ENCODE data around the gene CHMP5.

CHMP5 gene

GRCh38 chr9:33320230-33320567 is 55.4 kb downstream of the CHMP5 start:
- no peak for DNase-seq

DNA sequence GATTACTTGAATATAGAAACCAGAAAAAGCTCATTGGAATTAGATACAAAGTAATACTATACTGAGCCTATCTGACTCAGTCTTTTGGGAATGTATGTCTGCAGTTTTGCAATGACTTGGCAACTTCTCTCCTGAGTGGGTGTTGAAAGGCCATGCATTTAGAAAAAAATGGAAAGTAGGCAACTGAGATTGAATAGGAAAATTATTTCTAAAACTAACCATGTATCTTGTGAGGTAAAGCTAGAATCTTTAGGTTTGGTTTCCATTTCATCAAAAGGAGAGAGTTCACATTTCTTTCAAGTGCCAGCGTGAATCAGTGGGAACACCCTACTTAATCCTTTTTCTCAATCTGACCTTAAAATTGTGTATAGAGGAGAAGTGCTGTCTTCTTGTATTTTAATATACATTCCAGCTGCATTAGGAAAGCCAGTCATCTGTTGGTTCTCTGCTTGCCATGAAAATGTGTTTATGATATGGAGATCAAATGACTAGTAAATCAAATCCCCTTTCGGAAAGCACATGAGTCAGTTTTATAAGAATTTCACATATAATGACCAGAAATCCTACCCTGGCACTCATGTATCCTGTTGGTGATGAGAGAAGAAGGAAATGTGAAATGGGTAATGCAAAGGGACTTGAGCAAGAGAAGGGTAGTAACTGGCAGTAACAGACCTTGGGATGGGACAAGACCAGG is 55.9 kb downstream of the CHMP5 start:
- DNase-seq, result no peak

GRCh38 chr9:33329117-33329563 is 64.3 kb downstream of the CHMP5 start:
- DNase-seq, result no peak

GRCh38 chr9:33329979-33330378 is 65.1 kb downstream of the CHMP5 start:
- DNase-seq, result no peak

GRCh38 chr9:33331377-33331891 is 66.6 kb downstream of the CHMP5 start:
- DNase-seq, result no peak

Measured in NCI-H2107 (cell line).